NCI-H187 (cell line): ENCODE data around the gene SNAP29.
A peak's percentile ranks its signal among the peaks of the same experiment; 100 is the strongest.
"Not testable (repeated sequence)": the region's sequence is repeated elsewhere in the genome, so short reads cannot be mapped to it uniquely, and the experiment has no call there.

ENCODE experiments used
- DNase-seq, 2 experiments: peaks; one replicate each; lab custom pipeline; 2025; lab: John Stamatoyannopoulos, UW

Gene SNAP29

DNA sequence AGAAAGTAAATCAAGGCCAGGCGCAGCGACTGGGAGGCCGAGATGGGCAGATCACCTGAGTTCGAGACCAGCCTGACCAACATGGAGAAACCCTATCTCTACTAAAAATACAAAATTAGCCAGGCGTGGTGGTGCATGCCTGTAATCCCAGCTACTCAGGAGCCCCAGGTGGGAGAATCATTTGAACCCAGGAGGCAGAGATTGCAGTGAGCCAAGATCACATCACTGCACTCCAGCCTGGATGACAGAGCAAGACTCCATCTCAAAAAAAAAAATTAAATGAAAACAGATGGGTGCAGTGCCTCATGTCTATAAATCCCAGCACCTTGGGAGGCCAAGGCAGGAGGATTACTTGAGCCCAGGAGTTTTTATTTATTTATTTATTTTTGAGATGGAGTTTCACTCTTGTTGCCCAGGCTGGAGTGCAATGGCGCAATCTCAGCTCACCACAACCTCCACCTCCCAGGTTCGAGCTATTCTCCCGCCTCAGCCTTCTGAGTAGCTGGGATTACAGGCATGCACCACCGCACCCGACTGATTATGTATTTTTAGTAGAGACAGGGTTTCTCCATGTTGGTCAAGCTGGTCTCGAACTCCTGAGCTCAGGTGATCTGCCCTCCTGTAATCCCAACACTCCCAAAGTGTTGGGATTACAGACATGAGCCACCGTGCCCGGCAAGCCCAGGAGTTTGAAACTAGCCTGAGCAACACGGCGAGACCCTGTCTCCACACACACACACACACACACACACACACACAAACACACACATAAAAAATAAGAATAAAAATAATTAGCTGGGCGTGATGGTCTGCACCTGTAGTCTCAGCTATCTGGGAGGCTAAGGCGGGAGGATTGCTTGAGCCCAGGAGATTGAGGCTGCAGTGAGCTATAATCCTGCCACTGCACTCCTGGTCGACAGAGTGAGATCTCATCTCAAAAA lies 42.6 kb downstream of the SNAP29 start:
- not testable (repeated sequence) for DNase-seq

DNA sequence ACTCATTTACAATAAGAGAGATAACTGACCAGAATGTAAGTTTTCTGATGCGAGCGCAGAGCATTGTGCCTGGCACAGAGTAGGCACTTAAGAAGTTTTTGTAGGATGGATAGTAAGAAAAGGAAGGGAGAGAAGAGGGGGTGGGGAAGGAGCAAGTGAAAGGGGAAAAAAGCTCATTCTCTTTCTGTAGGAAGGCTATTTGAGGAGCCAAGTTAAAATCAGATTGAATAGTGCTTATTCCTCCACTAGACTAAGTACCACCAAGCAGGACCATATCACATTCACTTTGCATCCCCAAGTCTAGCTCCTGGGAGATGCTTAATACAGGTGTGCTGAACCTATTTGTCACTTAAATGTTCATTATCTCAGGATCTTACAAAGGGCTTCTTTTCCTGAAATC lies 44.3 kb downstream of the SNAP29 start:
- no peak for DNase-seq

DNA sequence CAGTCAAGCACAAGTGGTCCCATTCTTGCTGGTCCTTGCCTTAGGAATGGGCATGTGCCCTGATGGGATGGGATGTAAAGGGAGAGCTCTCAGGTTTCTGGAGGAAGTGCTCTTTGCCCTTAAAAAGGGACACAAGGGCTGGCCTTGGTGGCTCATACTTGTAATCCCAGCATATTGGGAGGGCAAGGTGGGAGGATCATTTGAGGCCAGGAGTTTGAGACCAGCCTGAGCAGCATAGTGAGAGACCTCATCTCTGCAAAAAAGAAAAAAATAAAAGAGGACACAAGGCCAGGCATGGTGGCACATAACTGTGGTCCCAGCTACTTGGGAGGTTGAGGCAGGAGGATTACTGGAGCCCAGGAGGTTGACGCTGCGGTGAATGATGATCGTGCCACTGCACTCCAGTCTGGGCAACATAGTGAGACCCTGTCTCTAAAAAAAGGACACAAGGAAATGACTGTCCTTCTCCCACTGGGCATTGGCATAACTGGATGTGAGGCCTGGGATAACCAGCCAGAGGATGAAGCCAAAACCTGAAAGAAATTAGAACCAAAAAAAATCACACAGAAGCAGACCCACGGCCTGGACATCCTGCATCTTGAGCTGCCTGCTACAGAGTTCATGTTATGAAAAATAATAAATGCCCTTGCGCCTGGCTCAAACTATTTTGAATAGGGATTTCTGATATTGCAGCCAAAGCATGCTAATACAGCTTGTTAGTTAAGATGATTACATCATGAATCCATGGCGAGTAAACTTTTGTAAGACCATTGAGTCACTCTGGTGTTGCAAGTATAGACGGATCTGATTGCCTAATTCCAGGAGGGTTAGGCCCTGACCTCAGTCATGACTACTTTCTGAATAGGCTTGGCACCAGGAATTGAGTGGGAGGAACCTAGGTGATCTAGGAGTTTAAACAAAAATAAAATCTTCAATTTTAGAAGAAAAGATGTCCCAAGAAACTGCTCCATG lies 45.5 kb downstream of the SNAP29 start:
- no peak for DNase-seq

DNA sequence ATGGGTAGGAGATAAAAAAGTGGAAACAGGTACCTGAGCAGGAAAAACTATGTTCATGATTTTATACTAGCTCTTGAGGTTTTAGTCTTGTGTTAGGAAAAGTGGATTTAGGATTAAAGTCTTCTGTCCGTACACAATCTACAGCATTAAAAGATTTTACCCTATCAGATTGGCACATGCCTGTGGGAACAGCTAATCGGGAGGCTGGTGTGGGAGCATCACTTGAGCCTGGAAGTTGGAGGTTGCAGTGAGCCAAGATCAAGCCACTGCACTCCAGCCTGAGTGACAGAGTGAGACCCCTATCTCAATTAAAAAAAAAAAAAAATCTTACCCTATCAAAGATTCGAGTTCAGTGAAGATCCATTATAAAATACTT lies 46.2 kb downstream of the SNAP29 start:
- DNase-seq, result no peak

DNA sequence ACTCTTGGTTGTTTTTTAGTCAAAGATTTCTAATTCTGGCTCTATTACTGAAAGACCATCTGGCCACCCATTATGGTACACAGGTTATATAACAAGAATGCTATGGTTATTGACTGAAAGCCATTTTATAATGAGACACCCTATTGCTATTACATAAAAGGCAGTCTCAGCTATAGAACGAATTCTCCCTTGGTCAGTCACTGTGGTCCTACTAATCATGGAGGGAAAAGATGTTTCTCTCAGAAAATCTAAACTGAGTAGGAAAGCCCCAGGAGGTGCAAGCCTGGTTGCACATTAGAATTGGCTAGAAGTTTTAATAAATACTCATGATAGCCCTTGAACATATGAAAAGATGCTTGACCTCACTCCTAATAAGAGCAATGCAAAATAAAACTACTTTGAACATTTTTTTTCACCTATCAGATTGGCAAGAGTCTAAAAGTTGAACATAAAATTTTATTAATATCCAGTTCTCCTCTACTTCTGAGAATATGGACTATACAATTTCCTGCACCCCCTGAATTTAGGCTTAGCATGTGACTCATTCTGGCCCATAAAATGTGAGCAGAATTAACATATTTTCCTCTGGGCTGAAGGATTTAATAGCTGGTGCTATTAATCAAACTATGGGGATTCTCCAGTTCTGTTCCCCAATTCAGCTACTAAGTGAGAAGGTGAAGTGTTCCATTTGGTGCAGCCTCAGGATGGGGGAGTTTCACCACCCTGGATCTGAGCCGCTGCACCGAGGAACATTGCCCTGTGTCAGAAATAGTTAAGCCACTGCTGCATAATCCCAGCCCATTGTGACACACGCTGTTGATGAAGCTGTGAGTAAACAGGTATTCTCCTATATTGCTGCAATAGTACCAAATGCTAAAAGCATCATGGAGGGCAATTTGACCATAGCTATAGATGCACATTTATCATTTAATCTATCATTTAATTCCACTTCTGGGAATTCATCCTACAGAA lies 46.9 kb downstream of the SNAP29 start:
- no peak for DNase-seq

DNA sequence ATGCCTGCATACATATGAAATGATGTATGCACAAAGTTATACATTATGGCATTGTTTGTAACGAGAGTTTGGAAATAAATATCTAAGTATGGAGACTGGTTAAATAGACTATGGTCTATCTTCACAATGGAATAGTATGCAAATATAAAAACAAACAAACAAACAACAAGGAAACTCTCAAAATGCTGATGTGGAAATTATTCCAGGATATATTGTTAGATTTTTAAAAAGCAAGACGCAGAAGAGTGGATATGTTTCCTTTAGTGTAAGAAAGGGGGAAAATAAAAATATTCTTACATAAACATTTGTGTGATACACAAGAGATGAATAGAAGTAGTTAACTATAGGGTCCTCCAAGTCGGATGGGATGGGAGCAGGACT lies 47.6 kb downstream of the SNAP29 start:
- DNase-seq, result no peak

DNA sequence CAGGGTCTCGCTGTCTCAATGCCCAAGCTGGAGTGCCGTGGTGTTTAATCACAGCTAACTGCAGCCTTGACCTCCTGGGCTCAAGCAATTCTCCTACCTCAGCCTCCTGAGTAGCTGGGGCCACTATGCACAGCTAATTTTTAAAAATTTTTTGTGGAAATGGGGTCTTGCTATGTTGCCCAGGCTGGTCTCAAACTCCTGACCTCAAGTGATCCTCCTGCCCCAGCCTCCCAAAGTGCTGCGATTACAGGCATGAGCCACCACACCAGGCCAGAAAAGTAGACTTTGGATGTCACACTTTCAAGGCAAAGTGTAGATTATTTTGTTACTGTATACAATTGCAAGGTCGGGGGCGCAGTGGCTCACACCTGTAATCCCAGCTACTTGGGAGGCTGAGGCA lies 49.9 kb downstream of the SNAP29 start:
- not testable (repeated sequence) for DNase-seq

DNA sequence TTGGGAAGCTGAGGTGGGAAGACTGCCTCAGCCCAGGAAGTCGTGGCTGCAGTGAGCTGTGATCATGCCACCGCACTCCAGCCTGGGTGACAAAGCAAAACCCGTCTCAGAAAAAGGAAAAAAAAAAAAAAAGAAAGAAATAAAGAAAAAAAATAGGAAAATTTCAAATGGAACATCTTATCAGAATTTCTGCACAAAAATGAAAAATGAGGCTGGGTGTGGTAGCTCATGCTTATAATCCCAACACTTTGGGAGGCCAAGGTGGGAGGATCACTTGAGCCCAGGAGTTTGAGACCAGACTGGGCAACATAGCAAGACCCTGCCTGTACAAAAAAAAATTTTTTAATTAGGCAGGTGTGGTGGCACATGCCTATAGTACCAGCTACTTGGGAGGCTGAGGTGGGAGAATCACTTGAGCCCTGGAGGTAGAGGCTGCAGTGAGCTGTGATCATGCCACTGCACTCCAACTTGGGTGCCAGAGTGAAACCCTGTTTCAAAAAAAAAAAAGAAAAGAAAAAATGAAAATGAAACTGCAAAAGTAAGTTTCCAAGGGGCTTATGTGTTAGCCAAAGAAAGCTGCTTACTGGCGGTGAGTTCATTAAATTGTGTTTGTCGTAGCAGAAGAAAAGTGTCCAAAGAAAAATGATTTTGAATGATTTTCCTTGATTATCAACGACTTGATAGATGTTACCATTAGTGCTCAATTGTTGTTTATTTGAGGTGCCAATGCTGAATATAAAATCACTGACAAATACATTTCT lies 50.9 kb downstream of the SNAP29 start:
- no peak for DNase-seq

DNA sequence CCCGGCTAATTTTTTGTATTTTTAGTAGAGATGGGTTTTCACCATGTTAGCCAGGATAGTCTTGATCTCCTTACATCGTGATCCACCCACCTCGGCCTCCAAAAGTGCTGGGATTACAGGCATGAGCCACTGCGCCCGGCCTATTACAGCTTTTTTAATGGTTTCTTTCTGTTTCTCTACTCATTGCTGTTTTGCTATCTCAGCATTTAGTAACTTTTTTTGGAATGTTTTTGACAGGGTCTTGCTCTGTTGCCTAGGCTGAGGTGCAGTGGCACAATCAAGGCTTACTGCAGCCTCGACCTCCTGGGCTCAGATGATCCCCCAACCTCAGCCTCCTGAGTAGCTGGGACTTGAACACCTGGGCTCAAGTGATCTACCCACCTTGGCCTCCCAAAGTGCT lies 53.7 kb downstream of the SNAP29 start:
- DNase-seq, result no peak

DNA sequence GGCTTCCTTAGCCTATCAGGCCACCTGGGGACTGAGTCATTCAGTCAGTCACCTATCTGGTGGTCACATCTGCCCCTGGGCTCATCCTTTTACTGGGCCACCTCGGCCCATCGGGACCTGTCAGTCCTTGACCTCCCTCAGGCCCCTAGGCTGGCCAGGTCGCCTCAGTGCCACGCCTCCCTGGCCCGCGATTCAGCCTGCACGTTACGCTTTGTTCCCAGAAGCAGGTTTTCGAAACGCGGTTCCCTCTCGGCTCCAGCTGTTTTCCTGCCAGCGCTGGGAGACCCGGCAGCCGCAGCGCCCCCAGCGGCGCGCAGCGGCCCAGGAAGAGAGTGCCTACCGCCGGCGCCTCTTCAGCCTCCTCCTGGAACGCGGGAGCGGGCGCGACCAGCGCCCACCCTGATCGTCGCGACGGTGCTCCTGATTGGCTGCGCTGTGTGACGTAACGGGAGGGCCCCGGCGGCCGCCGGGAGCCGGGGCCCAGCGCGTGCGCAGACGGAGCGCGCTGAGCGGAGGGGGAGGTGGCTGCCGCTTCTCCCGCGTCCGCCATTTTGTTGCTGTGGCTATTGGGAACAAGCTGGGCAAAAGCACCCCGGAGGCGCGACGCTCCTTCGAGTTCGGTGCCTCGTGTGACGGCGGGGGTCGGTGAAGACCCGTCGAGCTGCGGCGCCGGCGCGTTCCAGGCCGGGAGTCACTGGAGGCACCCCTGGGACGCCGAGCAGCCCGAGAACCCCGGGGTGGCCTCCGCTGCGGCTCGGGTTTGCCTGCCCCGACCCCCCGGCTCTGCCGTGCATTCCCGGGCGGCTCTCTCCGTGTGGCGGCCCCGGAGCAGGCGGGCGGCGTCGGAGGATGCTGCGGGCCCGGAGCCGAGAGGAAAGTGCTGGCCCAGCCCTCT lies 58.4 kb downstream of the SNAP29 start, which contains the start of gene CRKL:
Gene CRKL, plus strand, starts transcription at position 492 of the 895 bp plus-strand sequence. CDS start 528 bp downstream, outside the sequence.
- peak; percentile 76 to 80 for DNase-seq

DNA sequence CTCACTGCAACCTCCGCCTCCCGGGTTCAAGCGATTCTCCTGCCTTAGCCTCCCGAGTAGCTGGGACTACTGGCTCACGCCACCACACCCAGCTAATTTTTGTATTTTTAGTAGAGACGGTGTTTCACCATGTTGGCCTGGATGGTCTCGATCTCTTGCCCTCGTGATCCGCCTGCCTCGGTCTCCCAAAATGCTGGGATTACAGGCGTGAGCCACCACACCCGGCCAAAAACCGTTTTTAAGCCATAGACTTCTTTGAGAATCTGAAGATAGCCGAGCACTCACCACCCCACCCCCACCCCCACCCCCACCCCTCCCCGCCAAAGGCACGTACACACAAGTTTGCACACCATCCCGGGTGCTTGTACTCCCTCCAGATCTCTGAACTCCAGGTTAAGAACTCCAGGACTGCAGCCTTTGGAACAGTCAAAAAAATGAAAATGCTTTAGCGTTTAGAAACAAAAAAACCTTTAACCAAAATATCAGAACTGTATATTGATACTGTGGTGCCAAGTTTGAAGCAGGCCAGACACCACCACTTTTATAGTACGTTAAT lies 59.9 kb downstream of the SNAP29 start:
- no peak for DNase-seq

DNA sequence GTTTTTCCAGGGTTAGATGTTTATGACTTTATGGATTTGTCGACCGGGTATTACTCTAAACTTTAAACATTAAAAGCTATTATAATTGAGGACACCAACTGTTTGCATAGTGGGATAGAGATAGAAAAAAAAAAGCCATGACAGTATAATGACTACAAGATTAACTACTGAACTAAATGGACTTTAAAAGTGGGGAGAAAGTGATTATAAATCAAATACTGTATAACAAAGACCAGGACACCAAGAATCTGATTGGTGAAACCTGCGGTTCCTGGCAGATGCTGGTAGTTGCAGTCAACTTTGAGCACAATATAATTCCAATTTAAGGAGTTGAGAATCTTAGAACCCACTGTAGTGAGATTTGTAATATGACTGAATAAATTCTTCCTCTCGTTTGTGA lies 60.9 kb downstream of the SNAP29 start:
- no peak for DNase-seq

DNA sequence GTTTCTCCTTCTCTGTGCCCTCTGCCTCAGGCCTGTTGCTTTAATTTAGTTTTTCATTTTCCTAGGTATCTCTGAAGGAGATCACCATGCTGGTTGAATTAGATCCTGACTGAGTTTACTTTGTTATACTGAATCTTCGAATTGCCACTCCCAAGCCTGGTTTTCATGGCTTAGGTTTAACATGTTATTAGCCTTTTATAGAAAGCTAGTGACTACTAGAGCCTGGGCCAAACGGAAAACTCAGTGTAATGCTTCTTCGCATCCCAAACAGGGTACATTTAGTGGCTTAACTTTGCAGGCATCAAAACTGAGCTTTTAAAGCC lies 62.0 kb downstream of the SNAP29 start:
- DNase-seq, result no peak

DNA sequence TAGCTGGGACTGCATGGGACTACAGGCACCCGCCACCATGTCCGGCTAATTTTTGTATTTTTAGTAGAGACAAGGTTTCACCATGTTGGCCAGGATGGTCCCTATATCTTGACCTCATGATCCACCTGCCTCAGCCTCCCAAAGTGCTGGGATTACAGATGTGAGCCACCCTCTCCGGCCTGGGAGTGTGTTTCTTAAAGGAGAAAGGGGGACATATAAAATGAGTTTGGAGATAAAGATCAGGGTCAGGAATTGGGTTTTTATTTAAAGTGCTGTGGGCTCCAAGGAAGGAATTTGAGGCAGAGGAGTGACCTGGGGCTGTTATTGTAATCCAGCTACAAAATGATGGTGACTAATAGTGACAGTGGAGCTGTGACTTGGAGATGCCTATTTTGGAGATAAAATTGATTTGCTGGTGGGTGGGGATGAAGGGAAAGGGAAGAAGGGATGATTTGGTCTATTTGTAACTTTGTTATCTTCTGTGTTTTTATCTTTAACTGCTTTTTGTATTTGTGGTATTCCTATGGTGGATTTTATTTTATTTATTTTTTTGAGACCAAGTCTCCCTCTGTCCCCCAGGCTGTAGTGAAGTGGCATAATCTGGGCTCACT lies 63.4 kb downstream of the SNAP29 start:
- DNase-seq, result no peak

DNA sequence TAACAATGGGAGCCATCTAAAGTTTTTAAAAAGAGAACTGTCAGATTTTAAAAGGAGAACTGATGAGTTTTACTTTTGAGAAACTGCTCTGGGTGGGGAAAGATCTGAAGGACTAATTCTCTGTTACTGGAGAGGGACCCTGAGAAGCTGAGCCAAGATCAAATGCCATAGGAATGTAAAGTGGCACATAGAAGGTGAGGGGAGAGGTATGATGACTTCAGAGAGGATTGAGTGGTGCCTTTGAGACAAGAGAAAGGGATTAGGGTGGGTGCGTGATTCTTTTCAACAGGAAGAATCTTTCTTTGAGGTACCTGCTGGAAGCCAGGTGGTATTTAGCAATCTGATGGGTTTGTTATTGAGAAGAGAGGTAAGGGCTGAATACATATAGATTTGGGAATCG lies 67.4 kb downstream of the SNAP29 start:
- no peak for DNase-seq

DNA sequence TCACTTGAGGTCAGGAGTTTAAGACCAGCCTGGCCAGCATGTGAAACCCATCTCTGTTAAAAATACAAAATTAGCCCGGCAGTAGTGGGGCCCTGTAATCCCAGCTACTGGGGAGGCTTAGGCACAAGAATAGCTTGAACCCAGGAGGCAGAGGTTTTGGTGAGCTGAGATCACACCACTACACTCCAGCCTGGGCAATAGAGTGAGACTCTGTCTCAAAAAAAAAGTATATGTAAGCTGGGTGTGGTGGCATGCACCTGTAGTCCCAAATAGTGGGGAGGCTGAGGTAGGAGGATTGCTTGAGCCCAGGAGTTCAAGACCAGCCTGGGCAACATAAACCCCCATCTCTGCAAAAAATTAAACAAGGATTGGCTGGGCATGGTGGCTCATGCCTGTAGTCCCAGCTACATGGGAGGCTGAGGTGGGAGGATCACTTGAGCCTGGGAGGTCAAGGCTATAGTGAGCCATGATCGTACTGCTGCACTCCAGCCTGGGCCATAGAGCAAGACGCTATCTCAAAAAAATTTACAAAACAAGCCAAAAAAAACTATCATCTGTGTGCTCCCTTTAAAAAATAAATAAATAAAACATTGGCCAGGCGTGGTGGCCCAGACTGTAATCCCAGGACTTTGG lies 69.2 kb downstream of the SNAP29 start:
- no peak for DNase-seq

DNA sequence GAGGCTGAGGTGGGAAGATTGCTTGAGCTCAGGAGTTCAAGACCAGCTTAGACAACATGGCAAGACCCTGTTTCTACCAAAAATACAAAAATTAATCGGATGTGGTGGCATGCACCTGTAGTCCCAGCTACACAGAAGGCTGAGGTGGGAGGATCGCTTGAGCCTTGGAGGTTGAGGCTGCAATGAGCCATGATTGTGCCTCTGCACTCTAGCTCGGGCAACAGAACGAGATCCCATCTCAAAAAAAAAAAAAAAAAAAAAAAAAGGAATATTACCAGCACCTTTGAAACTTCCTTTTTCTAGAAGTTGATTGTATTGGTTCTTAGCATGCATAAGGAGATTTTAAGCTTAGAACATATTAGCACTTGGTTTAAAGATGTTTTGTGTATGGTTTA lies 69.8 kb downstream of the SNAP29 start:
- DNase-seq, result no peak

DNA sequence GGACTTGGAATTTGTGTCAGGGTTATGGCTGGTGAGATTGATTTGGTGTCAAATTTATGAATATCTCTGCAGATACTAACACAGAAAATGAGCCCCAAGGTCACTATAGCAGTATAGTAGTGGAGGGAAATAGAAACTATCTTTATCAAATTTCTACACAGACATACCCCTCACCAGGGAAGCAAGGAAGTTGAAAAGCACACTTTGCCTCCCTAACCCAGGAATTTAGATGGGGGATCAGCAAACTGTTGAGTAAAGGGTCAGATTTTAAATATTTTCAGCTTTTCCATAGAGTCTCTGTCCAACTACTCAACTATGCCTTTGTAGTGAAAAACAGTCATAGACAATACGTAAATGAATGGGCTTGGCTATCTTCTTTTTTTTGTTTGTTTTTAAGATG lies 71.2 kb downstream of the SNAP29 start:
- DNase-seq, result no peak

DNA sequence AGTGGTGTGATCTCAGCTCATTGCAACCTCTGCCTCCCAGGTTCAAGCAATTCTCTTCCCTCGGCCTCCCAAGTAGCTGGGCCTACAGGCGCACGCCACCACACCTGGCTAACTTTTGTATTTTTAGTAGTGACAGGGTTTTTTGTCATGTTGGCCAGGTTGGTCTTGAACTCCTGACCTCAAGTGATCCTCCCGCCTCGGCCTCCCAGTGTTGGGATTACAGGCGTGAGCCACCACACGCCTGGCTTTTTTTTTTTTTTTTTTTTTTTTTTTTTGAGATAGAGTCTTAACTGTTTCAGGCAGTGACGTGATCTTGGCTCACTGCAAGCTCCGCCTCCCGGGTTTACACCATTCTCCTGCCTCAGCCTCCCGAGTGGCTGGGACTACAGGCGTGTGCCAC lies 71.6 kb downstream of the SNAP29 start:
- DNase-seq, result not testable (repeated sequence)
